Measurements from ENCODE around the gene FKBP6. TPM values are rescaled to one million over a fixed set of nuclear protein-coding genes. Genes with fewer than 3 reads are reported as not detected.

The FKBP6 gene
- total and polyA plus RNA-seq, 9 of the 15 experiments (the other 6 are each of a cell fraction or from before 2014, with no cell fraction given), result not detected

- TF ChIP-seq ZBTB40 (IDR thresholded peaks at IDR 0.05) (no peak), ZBTB40 (CRISPR knock-in tag; IDR thresholded peaks at IDR 0.05) (no peak), RUNX1 (IDR thresholded peaks at IDR 0.05; ENCODE audit: low read depth) (no peak), YY1 (IDR thresholded peaks at IDR 0.05; ENCODE audit: borderline replicate concordance in 1 of 3, control insufficient read depth in 1 of 3, extremely low read depth in 1 of 3, insufficient read depth in 3 of 3, insufficient read length in 1 of 3, insufficient replicate concordance in 2 of 3, low read depth in 1 of 3, low read length in 2 of 3) (no peak), SIX5 (IDR thresholded peaks at IDR 0.05; ENCODE audit: borderline replicate concordance in 1 of 2, insufficient read depth in 1 of 2, low read depth in 1 of 2, low read length in 2 of 2) (no peak), BCOR (IDR thresholded peaks at IDR 0.05) (no peak), REST (IDR thresholded peaks at IDR 0.05; ENCODE audit: borderline replicate concordance) (no peak), REST (CRISPR knock-in tag; IDR thresholded peaks at IDR 0.05; ENCODE audit: low read depth) (no peak), ZFX (CRISPR knock-in tag; IDR thresholded peaks at IDR 0.05) (no peak), NCOA4 (IDR thresholded peaks at IDR 0.05; ENCODE audit: partially characterized antibody) (no peak), SRSF1 (IDR thresholded peaks at IDR 0.05; ENCODE audit: low read depth, low read length) (no peak)
Measured at GRCh38 chr7:73304071-73304470, 23.9 kb upstream of the FKBP6 start (continued).
